Measurements from ENCODE around the gene BTBD8.

BTBD8 gene

GRCh38 chr1:92201973-92202372, 121.8 kb downstream of the BTBD8 start:
- Histone ChIP-seq H3F3A (ENCODE audit: control insufficient read depth, insufficient read depth) (no peaks in the 10 kb centered on the region), H3K36me3 (ENCODE audit: control insufficient read depth, low read length) (no peaks in the 10 kb centered on the region), H3K4me1 (ENCODE audit: control insufficient read depth, low read length) (peaks cover 5% of the 10 kb centered on the region), H3K79me2 (ENCODE audit: control insufficient read depth, low read length) (no peaks in the 10 kb centered on the region), H3K27ac (ENCODE audit: low read depth, low read length) (no peak overlapping the region), H3K9me2 (replicated peaks; ENCODE audit: control insufficient read depth, low read length) (no peaks in the 10 kb centered on the region), H3K4me2 (ENCODE audit: low read length) (no peak overlapping the region), H3K27me3 (ENCODE audit: control insufficient read depth, low read length) (no peaks in the 10 kb centered on the region), H3K9me3 (ENCODE audit: control insufficient read depth, insufficient read depth, low read length) (0 out of 2 replicates have a peak, but pooled peaks cover 3% of the 10 kb centered on the region), H4K20me1 (ENCODE audit: control insufficient read depth, insufficient read depth, low read depth, low read length) (no peaks in the 10 kb centered on the region), H3K4me3 (ENCODE audit: low read length) (no peak overlapping the region)
- no peak for TF ChIP-seq EZH2phosphoT487 (IDR thresholded peaks at IDR 0.05; ENCODE audit: borderline replicate concordance, low read length)
- no peak for TF ChIP-seq CTCF (IDR thresholded peaks at IDR 0.05; ENCODE audit: low read depth, low read length, poor library complexity, severe bottlenecking)

DNA sequence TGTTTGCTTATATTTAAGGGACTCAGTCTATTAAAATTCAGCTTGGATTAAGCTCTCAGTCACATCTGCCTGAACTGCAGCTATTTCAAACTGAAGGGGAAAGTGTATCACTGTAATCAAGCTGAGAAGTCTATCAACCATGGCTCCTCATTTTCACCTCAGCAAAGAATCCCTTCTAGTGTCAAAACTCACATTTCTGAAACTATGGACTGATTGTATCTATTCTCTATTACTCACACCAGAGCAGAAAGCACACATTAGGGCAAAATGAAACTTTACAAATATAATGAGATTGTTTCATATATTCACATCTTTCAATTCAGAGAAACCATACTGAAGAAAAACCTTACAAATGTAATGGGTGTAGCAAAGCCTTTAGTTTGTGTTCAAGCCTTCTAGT, 123.0 kb downstream of the BTBD8 start:
- Histone ChIP-seq H3K4me1 (ENCODE audit: control insufficient read depth, low read length) (peaks cover 5% of the 10 kb centered on the region), H3K9me2 (replicated peaks; ENCODE audit: control insufficient read depth, low read length) (no peaks in the 10 kb centered on the region), H3K27ac (ENCODE audit: low read depth, low read length) (no peak overlapping the region), H3K36me3 (ENCODE audit: control insufficient read depth, low read length) (no peaks in the 10 kb centered on the region), H3K4me3 (ENCODE audit: low read length) (no peak overlapping the region), H3K9me3 (ENCODE audit: control insufficient read depth, insufficient read depth, low read length) (0 out of 2 replicates have a peak, but pooled peaks cover 3% of the 10 kb centered on the region), H4K20me1 (ENCODE audit: control insufficient read depth, insufficient read depth, low read depth, low read length) (no peaks in the 10 kb centered on the region), H3F3A (ENCODE audit: control insufficient read depth, insufficient read depth) (no peaks in the 10 kb centered on the region), H3K79me2 (ENCODE audit: control insufficient read depth, low read length) (no peaks in the 10 kb centered on the region), H3K4me2 (ENCODE audit: low read length) (no peak overlapping the region), H3K27me3 (ENCODE audit: control insufficient read depth, low read length) (no peaks in the 10 kb centered on the region)
- no peak for TF ChIP-seq CTCF (IDR thresholded peaks at IDR 0.05; ENCODE audit: low read depth, low read length, poor library complexity, severe bottlenecking)
- TF ChIP-seq EZH2phosphoT487 (IDR thresholded peaks at IDR 0.05; ENCODE audit: borderline replicate concordance, low read length) = no peak

- Histone ChIP-seq H3K79me2 (ENCODE audit: control insufficient read depth, low read length) (no peaks in the 10 kb centered on the region), H3K9me3 (ENCODE audit: control insufficient read depth, insufficient read depth, low read length) (0 out of 2 replicates have a peak, but pooled peaks cover 3% of the 10 kb centered on the region), H3F3A (ENCODE audit: control insufficient read depth, insufficient read depth) (no peaks in the 10 kb centered on the region), H3K27me3 (ENCODE audit: control insufficient read depth, low read length) (no peaks in the 10 kb centered on the region), H4K20me1 (ENCODE audit: control insufficient read depth, insufficient read depth, low read depth, low read length) (no peaks in the 10 kb centered on the region), H3K9me2 (replicated peaks; ENCODE audit: control insufficient read depth, low read length) (no peaks in the 10 kb centered on the region), H3K36me3 (ENCODE audit: control insufficient read depth, low read length) (no peaks in the 10 kb centered on the region), H3K4me2 (ENCODE audit: low read length) (no peak overlapping the region), H3K27ac (ENCODE audit: low read depth, low read length) (no peak overlapping the region), H3K4me1 (ENCODE audit: control insufficient read depth, low read length) (no peaks in the 10 kb centered on the region), H3K4me3 (ENCODE audit: low read length) (no peak overlapping the region)
- TF ChIP-seq CTCF (IDR thresholded peaks at IDR 0.05; ENCODE audit: low read depth, low read length, poor library complexity, severe bottlenecking) (no peak), EZH2phosphoT487 (IDR thresholded peaks at IDR 0.05; ENCODE audit: borderline replicate concordance, low read length) (no peak)
These were observed 130.6 kb downstream of the BTBD8 start for GRCh38 chr1:92210701-92211100.

Measured in DOHH2 (cell line).